Suprapubic skin (tissue), 4 donors: ENCODE measurements around the gene PCDHB14. TPM values are rescaled to one million over a fixed set of nuclear protein-coding genes. Genes with fewer than 3 reads are reported as not detected.
"Not testable (repeated sequence)": the region's sequence is repeated elsewhere in the genome, so short reads cannot be mapped to it uniquely, and the experiment has no call there.

Experiments
- DNase-seq, 2 donors: peaks; one replicate each; pipeline ENCODE4 v3.0.0-alpha.2; 2019; ENCODE audit warnings: low spot score in 2 of 2
- H3K27ac ChIP-seq: fragments of 200-600 bp; sonication (generic); one replicate; pipeline ENCODE4 v1.5.1; 2019
- H3K27me3 ChIP-seq: fragments of 200-600 bp; sonication (generic); one replicate; pipeline ENCODE4 v1.5.1; 2019
- H3K36me3 ChIP-seq: fragments of 200-600 bp; sonication (generic); one replicate; pipeline ENCODE4 v1.5.1; 2019
- H3K4me1 ChIP-seq: fragments of 200-600 bp; sonication (generic); one replicate; pipeline ENCODE4 v1.5.1; 2019
- H3K4me3 ChIP-seq: fragments of 200-600 bp; sonication (generic); one replicate; pipeline ENCODE4 v1.5.1; 2019; ENCODE audit warnings: mild to moderate bottlenecking
- H3K9me3 ChIP-seq: fragments of 200-600 bp; sonication (generic); one replicate; pipeline ENCODE4 v1.5.1; 2019
- CTCF ChIP-seq, 2 donors: fragments of 200-600 bp in 1 of 2; fragments of 450-650 bp in 1 of 2; sonication (generic) in 1 of 2; IDR thresholded peaks; one replicate each; pipeline ENCODE4 v1.5.1; 2016 to 2019; ENCODE audit warnings: antibody characterized with exemption in 2 of 2, mild to moderate bottlenecking in 1 of 2, moderate library complexity in 1 of 2
- EP300 ChIP-seq: sonication (generic); formaldehyde crosslinking; IDR thresholded peaks from one replicate; pipeline ENCODE4 v1.6.1; 2017; ENCODE audit warnings: antibody characterized with exemption
- POLR2A ChIP-seq, 2 donors: fragments of 450-650 bp; IDR thresholded peaks; one replicate each; pipeline ENCODE4 v1.6.1; 2017; ENCODE audit warnings: antibody characterized with exemption in 2 of 2, mild to moderate bottlenecking in 2 of 2, moderate library complexity in 2 of 2
- POLR2AphosphoS5 ChIP-seq, 3 donors: sonication (generic); formaldehyde crosslinking; IDR thresholded peaks; one replicate each; pipeline ENCODE4 v1.6.1; 2017; ENCODE audit warnings: antibody characterized with exemption in 3 of 3
- WGBS: methylation state at CpG from one replicate; pipeline ENCODE4 v1.1.5; 2018; 5-methylcytosine and 5-hydroxymethylcytosine counted together
- total RNA-seq, 4 donors: library from RNA; depleted of rRNA; stranded (reverse); fragments of >200 nt; gene quantifications; one replicate each; pipeline ENCODE4 v1.1.0, GENCODE V29; 2016

Gene PCDHB14
- total RNA-seq, 4 donors from 2014 or later = 2.5 to 6.5 (median 6.0) TPM

GRCh38 chr5:141213656-141214339 is 9.3 kb upstream of the PCDHB14 start, which contains the start of gene PCDHB13:
Gene PCDHB13, plus strand, starts transcription at chr5:141213919. Its CDS starts 205 bp downstream, at chr5:141214124.
- not testable (repeated sequence) for H3K27ac ChIP-seq, H3K4me3 ChIP-seq, H3K27me3 ChIP-seq, H3K36me3 ChIP-seq, DNase-seq, H3K4me1 ChIP-seq
- H3K9me3 ChIP-seq = peaks cover 47% of the 10 kb centered on the region
- WGBS = 6% methylated on average over 12 of the region's 18 CpGs
- TF ChIP-seq CTCF (IDR thresholded peaks at IDR 0.05) = peak in 1 of 2 donors; percentile 15

- not testable (repeated sequence) for DNase-seq, H3K36me3 ChIP-seq, H3K27ac ChIP-seq, H3K27me3 ChIP-seq, H3K4me1 ChIP-seq, H3K4me3 ChIP-seq
- H3K9me3 ChIP-seq = peaks cover 47% of the 10 kb centered on the region
- WGBS = 78% methylated on average over 10 of the region's 12 CpGs
Measured at GRCh38 chr5:141214583-141214982, 8.6 kb upstream of the PCDHB14 start.

- DNase-seq, H3K27me3 ChIP-seq, H3K4me1 ChIP-seq, H3K36me3 ChIP-seq, H3K4me3 ChIP-seq, H3K27ac ChIP-seq: not testable (repeated sequence)
- H3K9me3 ChIP-seq = peaks cover 40% of the 10 kb centered on the region
- 45% methylated on average over 15 of the region's 40 CpGs for WGBS
Measured at GRCh38 chr5:141215504-141215903, 7.6 kb upstream of the PCDHB14 start.

GRCh38 chr5:141216035-141216434 is 7.1 kb upstream of the PCDHB14 start:
- 50% methylated on average over 2 of the region's 26 CpGs for WGBS
- H3K9me3 ChIP-seq = peaks cover 40% of the 10 kb centered on the region
- DNase-seq, H3K27ac ChIP-seq, H3K27me3 ChIP-seq, H3K4me3 ChIP-seq, H3K36me3 ChIP-seq, H3K4me1 ChIP-seq: not testable (repeated sequence)

- not testable (repeated sequence) for H3K4me3 ChIP-seq, DNase-seq, H3K27me3 ChIP-seq, H3K36me3 ChIP-seq, H3K4me1 ChIP-seq, H3K27ac ChIP-seq
- WGBS = 17% methylated on average over 10 of the region's 40 CpGs
- H3K9me3 ChIP-seq = peaks cover 20% of the 10 kb centered on the region
Measured at GRCh38 chr5:141224844-141225243, 1.7 kb downstream of the PCDHB14 start.

- peaks cover 21% of the 10 kb centered on the region for H3K9me3 ChIP-seq
- not testable (repeated sequence) for H3K4me1 ChIP-seq, H3K4me3 ChIP-seq, DNase-seq, H3K36me3 ChIP-seq, H3K27ac ChIP-seq, H3K27me3 ChIP-seq
- WGBS = 47% methylated on average over 22 of the region's 30 CpGs
Measured at GRCh38 chr5:141225421-141225820, 2.3 kb downstream of the PCDHB14 start.

- peak overlapping the region; percentile 13 for H3K4me3 ChIP-seq
- H3K27me3 ChIP-seq = no peaks in the 10 kb centered on the region
- WGBS = 9% methylated on average over 15 of the region's 15 CpGs
- no peak for DNase-seq
- no peaks in the 10 kb centered on the region for H3K4me1 ChIP-seq
- H3K36me3 ChIP-seq = no peaks in the 10 kb centered on the region
- TF ChIP-seq POLR2A (IDR thresholded peaks at IDR 0.05) (no peak), POLR2AphosphoS5 (IDR thresholded peaks at IDR 0.05) (no peak)
- H3K9me3 ChIP-seq = peaks cover 67% of the 10 kb centered on the region
- H3K27ac ChIP-seq = no peak overlapping the region
Measured at GRCh38 chr5:141234109-141234667, 11.0 kb downstream of the PCDHB14 start.

GRCh38 chr5:141235922-141236321 is 12.8 kb downstream of the PCDHB14 start:
- H3K4me1 ChIP-seq, H3K27ac ChIP-seq, H3K4me3 ChIP-seq, H3K27me3 ChIP-seq, H3K36me3 ChIP-seq, DNase-seq: not testable (repeated sequence)
- H3K9me3 ChIP-seq = peaks cover 78% of the 10 kb centered on the region
- 25% methylated on average over 4 of the region's 40 CpGs for WGBS

GRCh38 chr5:141236516-141237313 is 13.6 kb downstream of the PCDHB14 start:
- DNase-seq = no peak
- no peaks in the 10 kb centered on the region for H3K4me1 ChIP-seq
- WGBS = 23% methylated on average over 13 of the region's 32 CpGs

More at GRCh38 chr5:141236516-141237313, 13.6 kb downstream of the PCDHB14 start:
- H3K27ac ChIP-seq = no peak overlapping the region
- no peak for TF ChIP-seq EP300
- no peaks in the 10 kb centered on the region for H3K36me3 ChIP-seq
- H3K27me3 ChIP-seq = no peaks in the 10 kb centered on the region
- no peak overlapping the region for H3K4me3 ChIP-seq
- peaks cover 83% of the 10 kb centered on the region for H3K9me3 ChIP-seq
